ENCODE results near the gene ST7.

GRCh38 chr7:117179701-117180100 is 226.4 kb downstream of the ST7 start:
- TF ChIP-seq CTCF (IDR thresholded peaks at IDR 0.05) (no peak), EP300 (IDR thresholded peaks at IDR 0.05) (no peak)

All from tibial nerve (tissue), 4 donors.